Measurements from ENCODE around the gene CDH4.

The CDH4 gene

GRCh38 chr20:61499859-61500554, 247.9 kb downstream of the CDH4 start:
- no peak for DNase-seq

- peak; percentile 11 for DNase-seq
Measured at GRCh38 chr20:61500791-61501321, 248.8 kb downstream of the CDH4 start.

GRCh38 chr20:61502433-61502832, 250.4 kb downstream of the CDH4 start:
- no peak for DNase-seq

GRCh38 chr20:61503106-61503505, 251.0 kb downstream of the CDH4 start:
- DNase-seq = no peak

- no peak for DNase-seq
Measured at GRCh38 chr20:61505508-61505907, 253.4 kb downstream of the CDH4 start.

- no peak for DNase-seq
Measured at GRCh38 chr20:61507778-61508177, 255.7 kb downstream of the CDH4 start.

- no peak for DNase-seq
Measured at GRCh38 chr20:61508301-61509096, 256.4 kb downstream of the CDH4 start.

GRCh38 chr20:61510778-61511330, 258.8 kb downstream of the CDH4 start:
- no peak for DNase-seq

- peak; percentile 1 for DNase-seq
Measured at GRCh38 chr20:61512475-61512874, 260.4 kb downstream of the CDH4 start.

GRCh38 chr20:61513124-61514017, 261.3 kb downstream of the CDH4 start:
- DNase-seq = no peak

- no peak for DNase-seq
Measured at GRCh38 chr20:61514018-61514365, 261.9 kb downstream of the CDH4 start.

- no peak for DNase-seq
Measured at GRCh38 chr20:61514396-61514795, 262.3 kb downstream of the CDH4 start.

GRCh38 chr20:61514805-61515505, 262.9 kb downstream of the CDH4 start:
- no peak for DNase-seq

GRCh38 chr20:61515922-61516321, 263.9 kb downstream of the CDH4 start:
- no peak for DNase-seq

- no peak for DNase-seq
Measured at GRCh38 chr20:61516346-61517208, 264.5 kb downstream of the CDH4 start.

- DNase-seq = no peak
Measured at GRCh38 chr20:61517419-61517818, 265.4 kb downstream of the CDH4 start.

GRCh38 chr20:61518424-61518951, 266.4 kb downstream of the CDH4 start:
- no peak for DNase-seq

GRCh38 chr20:61519488-61519887, 267.4 kb downstream of the CDH4 start:
- no peak for DNase-seq

GRCh38 chr20:61520076-61520892, 268.2 kb downstream of the CDH4 start:
- DNase-seq = no peak

GRCh38 chr20:61520893-61521460, 268.9 kb downstream of the CDH4 start:
- DNase-seq = no peak
